ENCODE measurements around the gene TSSC4. TPM values are rescaled to one million over a fixed set of nuclear protein-coding genes. Genes with fewer than 3 reads are reported as not detected.

Gene TSSC4
- total RNA-seq, 1 experiment from 2014 or later = 60.9 TPM

DNA sequence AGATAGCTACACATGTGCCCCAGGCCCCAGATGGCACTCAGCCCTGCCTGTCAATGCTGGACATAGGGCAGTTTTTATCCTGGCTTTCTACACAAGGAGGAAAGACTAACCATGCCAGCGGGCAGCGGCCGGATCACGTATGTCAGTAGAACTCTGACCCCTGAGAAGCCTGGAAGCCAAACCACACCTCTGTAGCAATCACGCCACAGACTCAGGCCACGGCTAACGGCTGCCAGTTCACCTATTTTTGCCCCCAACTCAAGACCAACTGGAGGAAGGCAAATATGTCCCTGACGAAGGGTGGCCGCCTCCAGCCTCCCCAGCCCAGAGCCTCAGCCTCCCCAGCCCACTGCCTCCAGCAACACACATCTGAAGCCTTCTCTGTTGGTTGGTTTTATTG lies 30.7 kb upstream of the TSSC4 start:
- intact Hi-C loops (cut with micrococcal nuclease; ENCODE audit: unreplicated experiment) = no loop called here
- TF ChIP-seq CTCF (IDR thresholded peaks at IDR 0.05; ENCODE audit: insufficient read depth in 1 of 2, low read depth in 1 of 2, low read length in 1 of 2, severe bottlenecking in 1 of 2, unreplicated experiment in 1 of 2) = no peak
- Histone ChIP-seq H3K9me3 (no peaks in the 10 kb centered on the region), H3K4me3 (ENCODE audit: low read depth, low read length) (no peak overlapping the region), H3K4me1 (peaks cover under 1% of the 10 kb centered on the region), H3K36me3 (ENCODE audit: control insufficient read depth, insufficient read depth, low read length) (no peaks in the 10 kb centered on the region), H3K27me3 (replicated peaks; ENCODE audit: control insufficient read depth, insufficient read depth, low read length) (no peaks in the 10 kb centered on the region)
- POLR2A ChIA-PET = no interaction called here
- no TSS peak for BruUV-seq (replicated peaks)
- CTCF ChIA-PET = no interaction called here
- peaks cover under 1% of the 10 kb centered on the region for H3K36me3 Mint-ChIP-seq (ENCODE audit: insufficient read depth, unreplicated experiment)
- no peak for DNase-seq
- no peak overlapping the region for H3K27ac Mint-ChIP-seq (ENCODE audit: unreplicated experiment)
- H3K9me3 Mint-ChIP-seq (ENCODE audit: unreplicated experiment) = no peaks in the 10 kb centered on the region
- no peak overlapping the region for H3K4me3 Mint-ChIP-seq (ENCODE audit: unreplicated experiment)
- no peaks in the 10 kb centered on the region for H3K27me3 Mint-ChIP-seq (ENCODE audit: insufficient read depth, unreplicated experiment)
- peaks cover under 1% of the 10 kb centered on the region for H3K4me1 Mint-ChIP-seq (ENCODE audit: low read depth, unreplicated experiment)

GRCh38 chr11:2374456-2375201 lies 25.9 kb upstream of the TSSC4 start:
- H3K27ac Mint-ChIP-seq (ENCODE audit: unreplicated experiment) = peak overlapping the region; percentile 74

GRCh38 chr11:2375341-2375853 lies 25.2 kb upstream of the TSSC4 start:
- peak; percentile 37 to 78 for DNase-seq
- Mint-ChIP-seq H3K36me3 (ENCODE audit: insufficient read depth, unreplicated experiment) (peaks cover 28% of the 10 kb centered on the region), H3K9me3 (ENCODE audit: unreplicated experiment) (no peaks in the 10 kb centered on the region), H3K4me3 (ENCODE audit: unreplicated experiment) (peak overlapping the region; percentile 85), H3K4me1 (ENCODE audit: low read depth, unreplicated experiment) (peaks cover 7% of the 10 kb centered on the region), H3K27ac (ENCODE audit: unreplicated experiment) (peak overlapping the region; percentile 74), H3K27me3 (ENCODE audit: insufficient read depth, unreplicated experiment) (no peaks in the 10 kb centered on the region)
- ChIA-PET CTCF (interaction anchor here (1.1 kb wide), 1 partner anchor 25 kb away, joined by 3 read pairs; the partner anchor contains the start of gene TSSC4), POLR2A (no interaction called here)
- H3K9me3 ChIP-seq = no peaks in the 10 kb centered on the region
- no peaks in the 10 kb centered on the region; the same call in 1 of the 2 replicates for H3K36me3 ChIP-seq (ENCODE audit: control insufficient read depth, insufficient read depth, low read length)
- peaks cover 20% of the 10 kb centered on the region for H3K4me1 ChIP-seq
- no TSS peak for BruUV-seq (replicated peaks)
- H3K4me3 ChIP-seq (ENCODE audit: low read depth, low read length) = no peak overlapping the region
- intact Hi-C loops (cut with micrococcal nuclease; ENCODE audit: unreplicated experiment) = no loop called here
- TF ChIP-seq CTCF (IDR thresholded peaks at IDR 0.05; ENCODE audit: insufficient read depth in 1 of 2, low read depth in 1 of 2, low read length in 1 of 2, severe bottlenecking in 1 of 2, unreplicated experiment in 1 of 2) = no peak
- H3K27me3 ChIP-seq (replicated peaks; ENCODE audit: control insufficient read depth, insufficient read depth, low read length) = no peaks in the 10 kb centered on the region

More at GRCh38 chr11:2374456-2375201, 25.9 kb upstream of the TSSC4 start:
- CTCF ChIA-PET = interaction anchor here (1.1 kb wide), 1 partner anchor 26 kb away, joined by 3 read pairs; the partner anchor contains the start of gene TSSC4
- BruUV-seq (replicated peaks) = no TSS peak
- H3K9me3 Mint-ChIP-seq (ENCODE audit: unreplicated experiment) = no peaks in the 10 kb centered on the region
- H3K4me1 ChIP-seq = peaks cover 20% of the 10 kb centered on the region
- DNase-seq = no peak
- intact Hi-C loops (cut with micrococcal nuclease; ENCODE audit: unreplicated experiment) = no loop called here
- H3K4me1 Mint-ChIP-seq (ENCODE audit: low read depth, unreplicated experiment) = peaks cover 7% of the 10 kb centered on the region
- H3K36me3 ChIP-seq (ENCODE audit: control insufficient read depth, insufficient read depth, low read length) = no peaks in the 10 kb centered on the region; the same call in 1 of the 2 replicates
- POLR2A ChIA-PET = no interaction called here
- H3K4me3 Mint-ChIP-seq (ENCODE audit: unreplicated experiment) = peak overlapping the region; percentile 85
- TF ChIP-seq CTCF (IDR thresholded peaks at IDR 0.05; ENCODE audit: insufficient read depth in 1 of 2, low read depth in 1 of 2, low read length in 1 of 2, severe bottlenecking in 1 of 2, unreplicated experiment in 1 of 2) = no peak
- H3K27me3 ChIP-seq (replicated peaks; ENCODE audit: control insufficient read depth, insufficient read depth, low read length) = no peaks in the 10 kb centered on the region
- no peak overlapping the region for H3K4me3 ChIP-seq (ENCODE audit: low read depth, low read length)
- H3K27me3 Mint-ChIP-seq (ENCODE audit: insufficient read depth, unreplicated experiment) = no peaks in the 10 kb centered on the region
- H3K36me3 Mint-ChIP-seq (ENCODE audit: insufficient read depth, unreplicated experiment) = peaks cover 28% of the 10 kb centered on the region
- no peaks in the 10 kb centered on the region for H3K9me3 ChIP-seq
